HL-60/S4 treated with phorbol 12-myristate 13-acetate at 8.2 ng/mL for 4 days and 3 days (cell line): ENCODE data around the gene MYBPC3.
"Not testable (repeated sequence)": the region's sequence is repeated elsewhere in the genome, so short reads cannot be mapped to it uniquely, and the experiment has no call there.

Experiments used
- in situ Hi-C: fragments of 300-500 bp; cut with MboI; formaldehyde crosslinking; loops from 2 replicates; pipeline ENCODE4 v1.15.0; 2022; ENCODE audit warnings: low sequenced_read_pairs

The MYBPC3 gene

GRCh38 chr11:47326198-47326597 is 26.3 kb downstream of the MYBPC3 start:
- in situ Hi-C loops = no loop called here

- in situ Hi-C loops = no loop called here
Measured at GRCh38 chr11:47325271-47326041, 27.0 kb downstream of the MYBPC3 start.

- in situ Hi-C loops = no loop called here
Measured at GRCh38 chr11:47324520-47324919, 28.0 kb downstream of the MYBPC3 start.

- in situ Hi-C loops = no loop called here
Measured at GRCh38 chr11:47318166-47318565, 34.3 kb downstream of the MYBPC3 start.

- in situ Hi-C loops = no loop called here
Measured at GRCh38 chr11:47317064-47317828, 35.3 kb downstream of the MYBPC3 start.

- in situ Hi-C loops = not testable (repeated sequence)
Measured at GRCh38 chr11:47316501-47316900, 36.0 kb downstream of the MYBPC3 start.

- in situ Hi-C loops = no loop called here
Measured at GRCh38 chr11:47314992-47315391, 37.5 kb downstream of the MYBPC3 start.

GRCh38 chr11:47308050-47308823 is 44.3 kb downstream of the MYBPC3 start:
- in situ Hi-C loops = no loop called here

GRCh38 chr11:47306484-47306844 is 46.0 kb downstream of the MYBPC3 start:
- in situ Hi-C loops = no loop called here

- in situ Hi-C loops = no loop called here
Measured at GRCh38 chr11:47305734-47306483, 46.6 kb downstream of the MYBPC3 start.

- in situ Hi-C loops = no loop called here
Measured at GRCh38 chr11:47302853-47303252, 49.6 kb downstream of the MYBPC3 start.

- in situ Hi-C loops = loop anchor here (25.0 kb wide), 1 partner anchor 438 kb away; no protein-coding TSS in a partner anchor
Measured at GRCh38 chr11:47299078-47299477, 53.4 kb downstream of the MYBPC3 start.

- in situ Hi-C loops = loop anchor here (25.0 kb wide), 1 partner anchor 441 kb away; no protein-coding TSS in a partner anchor
Measured at GRCh38 chr11:47296045-47296444, 56.5 kb downstream of the MYBPC3 start.

- in situ Hi-C loops = loop anchor here (25.0 kb wide), 1 partner anchor 442 kb away; no protein-coding TSS in a partner anchor
Measured at GRCh38 chr11:47295385-47295784, 57.1 kb downstream of the MYBPC3 start.

GRCh38 chr11:47289856-47290255 is 62.6 kb downstream of the MYBPC3 start:
- in situ Hi-C loops = loop anchor here (25.0 kb wide), 1 partner anchor 447 kb away; no protein-coding TSS in a partner anchor

- in situ Hi-C loops = loop anchor here (25.0 kb wide), 1 partner anchor 449 kb away; no protein-coding TSS in a partner anchor
Measured at GRCh38 chr11:47288066-47288465, 64.4 kb downstream of the MYBPC3 start.

GRCh38 chr11:47285969-47286770 is 66.3 kb downstream of the MYBPC3 start:
- in situ Hi-C loops = loop anchor here (25.0 kb wide), 1 partner anchor 451 kb away; no protein-coding TSS in a partner anchor

- in situ Hi-C loops = loop anchor here (25.0 kb wide), 1 partner anchor 453 kb away; no protein-coding TSS in a partner anchor
Measured at GRCh38 chr11:47284151-47284550, 68.4 kb downstream of the MYBPC3 start.

GRCh38 chr11:47282462-47282861 is 70.0 kb downstream of the MYBPC3 start:
- in situ Hi-C loops = loop anchor here (25.0 kb wide), 1 partner anchor 455 kb away; no protein-coding TSS in a partner anchor
